ENCODE measurements around the gene XKR7. TPM values are rescaled to one million over a fixed set of nuclear protein-coding genes. Genes with fewer than 3 reads are reported as not detected.

The XKR7 gene
- total RNA-seq, 1 experiment from 2014 or later = not detected

- Histone ChIP-seq H3K27me3 (ENCODE audit: low read length) (no peaks in the 10 kb centered on the region), H3K27ac (ENCODE audit: low read length) (no peak overlapping the region)
Observed at GRCh38 chr20:31975874-31976273, 7.9 kb downstream of the XKR7 start.

GRCh38 chr20:31977080-31977479, 9.1 kb downstream of the XKR7 start:
- no peak for DNase-seq
- H3K4me1 ChIP-seq (ENCODE audit: low read length) = no peaks in the 10 kb centered on the region
- no peaks in the 10 kb centered on the region for H3K9me3 ChIP-seq (ENCODE audit: low read length)
- H3K9me2 ChIP-seq (replicated peaks; ENCODE audit: insufficient read depth, low read length) = no peaks in the 10 kb centered on the region
- no peak overlapping the region for H3K4me3 ChIP-seq (ENCODE audit: low read length)
- H2AFZ ChIP-seq (ENCODE audit: low read length) = no peak overlapping the region
- no peaks in the 10 kb centered on the region for H3K79me2 ChIP-seq (ENCODE audit: low read length)
- H4K20me1 ChIP-seq (ENCODE audit: insufficient read depth, low read depth, low read length) = no peaks in the 10 kb centered on the region
- H3K27ac ChIP-seq (ENCODE audit: low read length) = no peak overlapping the region
- H3K4me2 ChIP-seq (ENCODE audit: low read depth, low read length, poor library complexity, severe bottlenecking) = no peak overlapping the region
- no peaks in the 10 kb centered on the region for H3K27me3 ChIP-seq (ENCODE audit: low read length)
- no peaks in the 10 kb centered on the region for H3K36me3 ChIP-seq (ENCODE audit: insufficient read depth, low read length)
- H3K9ac ChIP-seq (ENCODE audit: low read length) = no peak overlapping the region

More at GRCh38 chr20:31975874-31976273, 7.9 kb downstream of the XKR7 start:
- Histone ChIP-seq H3K9ac (ENCODE audit: low read length) (no peak overlapping the region), H3K9me3 (ENCODE audit: low read length) (no peaks in the 10 kb centered on the region), H3K79me2 (ENCODE audit: low read length) (no peaks in the 10 kb centered on the region), H4K20me1 (ENCODE audit: insufficient read depth, low read depth, low read length) (no peaks in the 10 kb centered on the region), H3K36me3 (ENCODE audit: insufficient read depth, low read length) (no peaks in the 10 kb centered on the region), H3K4me2 (ENCODE audit: low read depth, low read length, poor library complexity, severe bottlenecking) (no peak overlapping the region), H2AFZ (ENCODE audit: low read length) (no peak overlapping the region), H3K9me2 (replicated peaks; ENCODE audit: insufficient read depth, low read length) (no peaks in the 10 kb centered on the region), H3K4me3 (ENCODE audit: low read length) (no peak overlapping the region), H3K4me1 (ENCODE audit: low read length) (no peaks in the 10 kb centered on the region)
- no peak for DNase-seq

- Histone ChIP-seq H3K4me2 (ENCODE audit: low read depth, low read length, poor library complexity, severe bottlenecking) (no peak overlapping the region), H3K9ac (ENCODE audit: low read length) (no peak overlapping the region), H4K20me1 (ENCODE audit: insufficient read depth, low read depth, low read length) (no peaks in the 10 kb centered on the region), H2AFZ (ENCODE audit: low read length) (no peak overlapping the region), H3K27me3 (ENCODE audit: low read length) (no peaks in the 10 kb centered on the region), H3K27ac (ENCODE audit: low read length) (no peak overlapping the region), H3K9me2 (replicated peaks; ENCODE audit: insufficient read depth, low read length) (no peaks in the 10 kb centered on the region), H3K4me3 (ENCODE audit: low read length) (no peak overlapping the region), H3K4me1 (ENCODE audit: low read length) (no peaks in the 10 kb centered on the region), H3K36me3 (ENCODE audit: insufficient read depth, low read length) (no peaks in the 10 kb centered on the region), H3K79me2 (ENCODE audit: low read length) (no peaks in the 10 kb centered on the region), H3K9me3 (ENCODE audit: low read length) (no peaks in the 10 kb centered on the region)
- no peak for DNase-seq
Observed at GRCh38 chr20:31979713-31980426, 11.9 kb downstream of the XKR7 start.

- Histone ChIP-seq H3K27me3 (ENCODE audit: low read length) (no peaks in the 10 kb centered on the region), H3K36me3 (ENCODE audit: insufficient read depth, low read length) (no peaks in the 10 kb centered on the region), H3K4me3 (ENCODE audit: low read length) (no peak overlapping the region), H3K79me2 (ENCODE audit: low read length) (no peaks in the 10 kb centered on the region), H3K4me2 (ENCODE audit: low read depth, low read length, poor library complexity, severe bottlenecking) (no peak overlapping the region), H3K4me1 (ENCODE audit: low read length) (no peaks in the 10 kb centered on the region), H3K9ac (ENCODE audit: low read length) (no peak overlapping the region), H4K20me1 (ENCODE audit: insufficient read depth, low read depth, low read length) (no peaks in the 10 kb centered on the region), H3K27ac (ENCODE audit: low read length) (no peak overlapping the region), H3K9me3 (ENCODE audit: low read length) (no peaks in the 10 kb centered on the region), H3K9me2 (replicated peaks; ENCODE audit: insufficient read depth, low read length) (no peaks in the 10 kb centered on the region), H2AFZ (ENCODE audit: low read length) (no peak overlapping the region)
- DNase-seq = no peak
Observed at GRCh38 chr20:31981784-31982183, 13.8 kb downstream of the XKR7 start.

DNA sequence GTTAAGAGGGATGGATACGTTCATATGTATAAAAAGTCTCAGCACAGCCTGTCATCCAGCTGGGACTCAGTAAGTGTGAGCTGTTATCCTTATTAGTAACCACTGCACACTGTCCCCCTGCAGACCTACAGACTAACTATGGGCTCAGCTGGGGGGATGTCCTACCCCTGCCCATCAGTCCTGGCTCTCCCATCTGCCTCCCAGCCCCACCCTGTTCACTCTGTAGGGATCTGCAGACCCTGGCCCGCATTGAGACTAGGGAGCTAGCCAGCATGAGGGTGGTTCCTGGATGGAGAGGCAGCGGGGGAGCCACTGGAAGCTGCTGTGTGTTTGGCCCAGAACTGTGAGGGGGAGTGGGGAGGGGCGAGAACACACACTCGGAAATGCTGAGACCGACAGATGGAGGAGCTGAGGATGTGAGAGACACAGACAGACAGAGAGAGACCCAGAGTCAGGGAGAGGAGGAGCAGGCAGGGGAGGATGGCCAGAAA, 17.1 kb downstream of the XKR7 start:
- no peaks in the 10 kb centered on the region for H3K4me1 ChIP-seq (ENCODE audit: low read length)
- no peaks in the 10 kb centered on the region for H3K79me2 ChIP-seq (ENCODE audit: low read length)
- no peak for DNase-seq
- no peak overlapping the region for H3K4me2 ChIP-seq (ENCODE audit: low read depth, low read length, poor library complexity, severe bottlenecking)
- no peak overlapping the region for H2AFZ ChIP-seq (ENCODE audit: low read length)
- H3K9ac ChIP-seq (ENCODE audit: low read length) = no peak overlapping the region
- no peaks in the 10 kb centered on the region for H3K27me3 ChIP-seq (ENCODE audit: low read length)
- H3K9me2 ChIP-seq (replicated peaks; ENCODE audit: insufficient read depth, low read length) = no peaks in the 10 kb centered on the region
- no peaks in the 10 kb centered on the region for H3K36me3 ChIP-seq (ENCODE audit: insufficient read depth, low read length)
- no peak overlapping the region for H3K27ac ChIP-seq (ENCODE audit: low read length)
- no peaks in the 10 kb centered on the region for H3K9me3 ChIP-seq (ENCODE audit: low read length)
- no peaks in the 10 kb centered on the region for H4K20me1 ChIP-seq (ENCODE audit: insufficient read depth, low read depth, low read length)
- H3K4me3 ChIP-seq (ENCODE audit: low read length) = no peak overlapping the region

DNA sequence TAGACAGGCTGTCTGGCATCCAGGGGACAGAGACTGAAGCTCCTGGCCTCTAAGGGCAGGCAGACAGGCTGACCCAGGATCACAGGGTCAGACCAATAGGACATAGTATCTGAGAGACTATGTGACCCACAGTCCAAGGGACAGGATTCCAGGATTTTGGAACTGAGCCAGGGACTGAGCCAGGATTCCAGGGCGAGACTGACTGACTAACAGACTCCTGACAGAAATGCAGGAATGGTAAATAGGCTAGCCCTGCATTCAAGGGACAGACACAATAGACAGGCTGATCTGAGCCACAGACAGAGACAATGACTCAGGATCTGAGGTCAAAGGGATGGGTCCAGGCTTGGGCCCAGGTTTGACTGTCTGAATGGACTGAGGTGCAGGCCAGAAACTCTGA, 19.8 kb downstream of the XKR7 start:
- H3K4me2 ChIP-seq (ENCODE audit: low read depth, low read length, poor library complexity, severe bottlenecking) = no peak overlapping the region
- no peaks in the 10 kb centered on the region for H3K4me1 ChIP-seq (ENCODE audit: low read length)
- H3K36me3 ChIP-seq (ENCODE audit: insufficient read depth, low read length) = no peaks in the 10 kb centered on the region
- no peaks in the 10 kb centered on the region for H3K79me2 ChIP-seq (ENCODE audit: low read length)
- H3K27me3 ChIP-seq (ENCODE audit: low read length) = no peaks in the 10 kb centered on the region
- no peak overlapping the region for H2AFZ ChIP-seq (ENCODE audit: low read length)
- H3K9me3 ChIP-seq (ENCODE audit: low read length) = no peaks in the 10 kb centered on the region
- H3K9me2 ChIP-seq (replicated peaks; ENCODE audit: insufficient read depth, low read length) = no peaks in the 10 kb centered on the region
- no peaks in the 10 kb centered on the region for H4K20me1 ChIP-seq (ENCODE audit: insufficient read depth, low read depth, low read length)
- H3K27ac ChIP-seq (ENCODE audit: low read length) = no peak overlapping the region
- no peak for DNase-seq
- no peak overlapping the region for H3K4me3 ChIP-seq (ENCODE audit: low read length)
- H3K9ac ChIP-seq (ENCODE audit: low read length) = no peak overlapping the region

- H3K4me3 ChIP-seq (ENCODE audit: low read length) = no peak overlapping the region
- no peak for DNase-seq
Observed at GRCh38 chr20:31988430-31989015, 20.6 kb downstream of the XKR7 start.

GRCh38 chr20:31989030-31989645, 21.2 kb downstream of the XKR7 start:
- H3K4me3 ChIP-seq (ENCODE audit: low read length) = no peak overlapping the region
- no peaks in the 10 kb centered on the region for H3K27me3 ChIP-seq (ENCODE audit: low read length)
- H3K4me2 ChIP-seq (ENCODE audit: low read depth, low read length, poor library complexity, severe bottlenecking) = no peak overlapping the region
- no peak overlapping the region for H2AFZ ChIP-seq (ENCODE audit: low read length)
- H4K20me1 ChIP-seq (ENCODE audit: insufficient read depth, low read depth, low read length) = no peaks in the 10 kb centered on the region
- no peak overlapping the region for H3K27ac ChIP-seq (ENCODE audit: low read length)
- H3K9me3 ChIP-seq (ENCODE audit: low read length) = no peaks in the 10 kb centered on the region
- no peaks in the 10 kb centered on the region for H3K4me1 ChIP-seq (ENCODE audit: low read length)
- H3K9me2 ChIP-seq (replicated peaks; ENCODE audit: insufficient read depth, low read length) = no peaks in the 10 kb centered on the region
- H3K79me2 ChIP-seq (ENCODE audit: low read length) = no peaks in the 10 kb centered on the region
- no peaks in the 10 kb centered on the region for H3K36me3 ChIP-seq (ENCODE audit: insufficient read depth, low read length)
- DNase-seq = no peak
- H3K9ac ChIP-seq (ENCODE audit: low read length) = no peak overlapping the region

More at GRCh38 chr20:31988430-31989015, 20.6 kb downstream of the XKR7 start:
- Histone ChIP-seq H3K27me3 (ENCODE audit: low read length) (no peaks in the 10 kb centered on the region), H3K4me2 (ENCODE audit: low read depth, low read length, poor library complexity, severe bottlenecking) (no peak overlapping the region), H4K20me1 (ENCODE audit: insufficient read depth, low read depth, low read length) (no peaks in the 10 kb centered on the region), H3K9me2 (replicated peaks; ENCODE audit: insufficient read depth, low read length) (no peaks in the 10 kb centered on the region), H3K36me3 (ENCODE audit: insufficient read depth, low read length) (no peaks in the 10 kb centered on the region), H3K9ac (ENCODE audit: low read length) (no peak overlapping the region), H3K9me3 (ENCODE audit: low read length) (no peaks in the 10 kb centered on the region), H2AFZ (ENCODE audit: low read length) (no peak overlapping the region), H3K79me2 (ENCODE audit: low read length) (no peaks in the 10 kb centered on the region), H3K4me1 (ENCODE audit: low read length) (no peaks in the 10 kb centered on the region), H3K27ac (ENCODE audit: low read length) (no peak overlapping the region)

Measured in Karpas-422 (cell line).